ENCODE measurements around the gene FAT2.

FAT2 gene, protein sequence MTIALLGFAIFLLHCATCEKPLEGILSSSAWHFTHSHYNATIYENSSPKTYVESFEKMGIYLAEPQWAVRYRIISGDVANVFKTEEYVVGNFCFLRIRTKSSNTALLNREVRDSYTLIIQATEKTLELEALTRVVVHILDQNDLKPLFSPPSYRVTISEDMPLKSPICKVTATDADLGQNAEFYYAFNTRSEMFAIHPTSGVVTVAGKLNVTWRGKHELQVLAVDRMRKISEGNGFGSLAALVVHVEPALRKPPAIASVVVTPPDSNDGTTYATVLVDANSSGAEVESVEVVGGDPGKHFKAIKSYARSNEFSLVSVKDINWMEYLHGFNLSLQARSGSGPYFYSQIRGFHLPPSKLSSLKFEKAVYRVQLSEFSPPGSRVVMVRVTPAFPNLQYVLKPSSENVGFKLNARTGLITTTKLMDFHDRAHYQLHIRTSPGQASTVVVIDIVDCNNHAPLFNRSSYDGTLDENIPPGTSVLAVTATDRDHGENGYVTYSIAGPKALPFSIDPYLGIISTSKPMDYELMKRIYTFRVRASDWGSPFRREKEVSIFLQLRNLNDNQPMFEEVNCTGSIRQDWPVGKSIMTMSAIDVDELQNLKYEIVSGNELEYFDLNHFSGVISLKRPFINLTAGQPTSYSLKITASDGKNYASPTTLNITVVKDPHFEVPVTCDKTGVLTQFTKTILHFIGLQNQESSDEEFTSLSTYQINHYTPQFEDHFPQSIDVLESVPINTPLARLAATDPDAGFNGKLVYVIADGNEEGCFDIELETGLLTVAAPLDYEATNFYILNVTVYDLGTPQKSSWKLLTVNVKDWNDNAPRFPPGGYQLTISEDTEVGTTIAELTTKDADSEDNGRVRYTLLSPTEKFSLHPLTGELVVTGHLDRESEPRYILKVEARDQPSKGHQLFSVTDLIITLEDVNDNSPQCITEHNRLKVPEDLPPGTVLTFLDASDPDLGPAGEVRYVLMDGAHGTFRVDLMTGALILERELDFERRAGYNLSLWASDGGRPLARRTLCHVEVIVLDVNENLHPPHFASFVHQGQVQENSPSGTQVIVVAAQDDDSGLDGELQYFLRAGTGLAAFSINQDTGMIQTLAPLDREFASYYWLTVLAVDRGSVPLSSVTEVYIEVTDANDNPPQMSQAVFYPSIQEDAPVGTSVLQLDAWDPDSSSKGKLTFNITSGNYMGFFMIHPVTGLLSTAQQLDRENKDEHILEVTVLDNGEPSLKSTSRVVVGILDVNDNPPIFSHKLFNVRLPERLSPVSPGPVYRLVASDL (N-terminal part only)

GRCh38 chr5:151591144-151591819 lies at the start of gene FAT2:
Gene FAT2, minus strand, starts transcription at chr5:151591331. Its CDS starts 22,400 bp downstream, at chr5:151568931.
- no peak within 1 kb of the TSS for H3K27ac ChIP-seq (ENCODE audit: low read depth, low read length)

DNA sequence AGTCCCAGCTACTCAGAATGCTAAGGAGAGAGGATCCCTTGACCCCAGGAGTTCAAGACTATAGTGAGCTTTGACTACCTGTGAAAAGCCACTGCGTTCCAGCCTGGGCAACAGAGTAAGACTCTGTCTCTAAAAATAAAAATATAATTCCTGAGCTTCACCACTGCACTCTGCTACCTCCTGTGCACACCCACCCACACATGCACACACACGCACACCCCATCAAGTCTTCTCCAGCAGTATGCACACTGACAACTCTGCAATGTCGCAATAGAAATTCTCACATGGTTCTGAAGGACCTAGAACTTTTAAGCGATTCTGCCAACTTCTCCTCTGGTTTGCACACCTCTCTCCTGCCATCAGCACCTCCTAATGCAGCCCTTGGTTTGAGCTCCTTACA lies 47.5 kb upstream of the FAT2 start:
- Histone ChIP-seq H3K79me2 (ENCODE audit: control insufficient read depth, insufficient read depth, low read length, unreplicated experiment) (no peaks in the 10 kb centered on the region), H3K27ac (ENCODE audit: low read depth, low read length) (no peak overlapping the region), H3K4me1 (ENCODE audit: control insufficient read depth, insufficient read depth, low read length, unreplicated experiment) (no peaks in the 10 kb centered on the region), H3K27me3 (ENCODE audit: insufficient read depth, low read length) (peaks cover 50% of the 10 kb centered on the region), H3K4me3 (ENCODE audit: low read depth, low read length) (no peak overlapping the region), H3K36me3 (ENCODE audit: insufficient read depth, low read length) (no peaks in the 10 kb centered on the region), H2AFZ (ENCODE audit: low read length, unreplicated experiment) (no peak overlapping the region)

More at GRCh38 chr5:151591144-151591819, at the start of gene FAT2:
- no peaks in the 10 kb centered on the region for H3K79me2 ChIP-seq (ENCODE audit: control insufficient read depth, insufficient read depth, low read length, unreplicated experiment)
- no peak within 1 kb of the TSS for H2AFZ ChIP-seq (ENCODE audit: low read length, unreplicated experiment)
- no peaks in the 10 kb centered on the region for H3K36me3 ChIP-seq (ENCODE audit: insufficient read depth, low read length)
- peaks cover 20% of the 10 kb centered on the region; the same call in 1 of the 2 replicates for H3K27me3 ChIP-seq (ENCODE audit: insufficient read depth, low read length)
- H3K4me3 ChIP-seq (ENCODE audit: low read depth, low read length): no peak within 1 kb of the TSS
- no peaks in the 10 kb centered on the region for H3K4me1 ChIP-seq (ENCODE audit: control insufficient read depth, insufficient read depth, low read length, unreplicated experiment)

DNA sequence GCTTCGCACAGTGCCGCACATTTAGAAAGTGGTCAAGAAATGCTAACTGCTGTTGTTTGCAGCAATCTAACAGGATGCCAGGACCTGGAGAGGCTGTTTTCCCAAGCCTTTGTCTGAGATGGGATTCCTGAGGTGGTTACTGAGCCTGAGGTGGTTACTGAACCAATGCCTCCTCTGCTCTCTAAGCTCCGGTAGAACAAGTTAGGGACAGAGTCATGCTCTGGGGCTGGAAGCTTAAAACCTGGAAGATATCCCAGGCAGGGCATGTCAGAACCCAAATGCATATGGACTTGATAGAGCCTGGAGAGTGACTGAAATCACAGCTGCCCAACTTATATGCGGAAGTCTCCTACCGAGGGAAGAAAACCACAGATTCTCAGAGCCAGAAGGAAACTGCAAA lies 46.5 kb upstream of the FAT2 start:
- H3K4me3 ChIP-seq (ENCODE audit: low read depth, low read length): no peak overlapping the region
- no peaks in the 10 kb centered on the region for H3K79me2 ChIP-seq (ENCODE audit: control insufficient read depth, insufficient read depth, low read length, unreplicated experiment)
- H3K36me3 ChIP-seq (ENCODE audit: insufficient read depth, low read length): no peaks in the 10 kb centered on the region
- no peaks in the 10 kb centered on the region for H3K4me1 ChIP-seq (ENCODE audit: control insufficient read depth, insufficient read depth, low read length, unreplicated experiment)
- no peak overlapping the region for H2AFZ ChIP-seq (ENCODE audit: low read length, unreplicated experiment)
- peaks cover 48% of the 10 kb centered on the region for H3K27me3 ChIP-seq (ENCODE audit: insufficient read depth, low read length)
- H3K27ac ChIP-seq (ENCODE audit: low read depth, low read length): no peak overlapping the region

DNA sequence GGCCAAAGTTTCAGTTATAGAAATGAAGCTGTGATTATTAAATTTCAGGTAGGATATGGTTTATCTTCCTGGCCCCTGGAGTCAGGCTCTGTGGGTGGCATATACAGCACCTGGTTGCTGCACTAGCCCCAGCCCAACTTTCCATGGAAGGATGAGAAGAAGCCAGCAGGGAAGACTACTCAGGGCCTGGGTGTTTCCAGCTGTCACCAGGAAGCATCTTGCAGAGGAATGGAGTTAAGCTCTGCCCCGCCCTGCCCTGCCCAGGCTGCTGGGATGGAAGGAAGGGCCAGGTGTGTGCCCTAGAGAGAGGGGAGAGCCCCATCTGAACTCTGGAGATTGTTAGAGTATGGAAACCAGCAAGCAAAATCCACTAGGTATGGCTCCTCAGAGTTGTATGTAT lies 42.8 kb upstream of the FAT2 start:
- Histone ChIP-seq H3K27me3 (ENCODE audit: insufficient read depth, low read length) (peaks cover 43% of the 10 kb centered on the region), H2AFZ (ENCODE audit: low read length, unreplicated experiment) (no peak overlapping the region), H3K4me3 (ENCODE audit: low read depth, low read length) (no peak overlapping the region), H3K4me1 (ENCODE audit: control insufficient read depth, insufficient read depth, low read length, unreplicated experiment) (peaks cover 11% of the 10 kb centered on the region), H3K27ac (ENCODE audit: low read depth, low read length) (no peak overlapping the region), H3K79me2 (ENCODE audit: control insufficient read depth, insufficient read depth, low read length, unreplicated experiment) (no peaks in the 10 kb centered on the region), H3K36me3 (ENCODE audit: insufficient read depth, low read length) (no peaks in the 10 kb centered on the region)

- Histone ChIP-seq H3K79me2 (ENCODE audit: control insufficient read depth, insufficient read depth, low read length, unreplicated experiment) (no peaks in the 10 kb centered on the region), H2AFZ (ENCODE audit: low read length, unreplicated experiment) (no peak overlapping the region), H3K4me3 (ENCODE audit: low read depth, low read length) (no peak overlapping the region), H3K27ac (ENCODE audit: low read depth, low read length) (no peak overlapping the region), H3K27me3 (ENCODE audit: insufficient read depth, low read length) (peaks cover 34% of the 10 kb centered on the region), H3K36me3 (ENCODE audit: insufficient read depth, low read length) (no peaks in the 10 kb centered on the region), H3K4me1 (ENCODE audit: control insufficient read depth, insufficient read depth, low read length, unreplicated experiment) (peaks cover 20% of the 10 kb centered on the region)
Measured at GRCh38 chr5:151632941-151633340, 41.8 kb upstream of the FAT2 start.

DNA sequence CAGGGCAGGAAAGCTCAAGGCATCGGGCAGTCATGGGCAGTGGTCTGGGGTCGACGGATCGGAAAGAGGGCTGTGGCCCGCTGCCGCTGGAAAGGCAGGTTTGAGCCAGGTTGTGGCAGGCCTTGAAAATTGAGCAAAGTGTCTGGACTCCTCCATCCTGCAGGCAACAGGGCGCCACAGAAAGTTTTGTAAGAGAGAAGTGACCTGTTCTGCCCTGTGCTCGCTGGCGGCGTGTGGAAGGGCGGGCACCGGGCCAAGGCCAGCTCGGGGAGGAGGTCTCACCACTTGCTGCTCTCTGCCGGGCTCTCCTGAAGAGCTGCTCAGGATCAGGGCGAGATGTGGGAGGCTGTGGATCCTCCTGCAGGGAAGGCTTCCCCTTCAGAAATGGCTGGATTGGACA lies 41.4 kb upstream of the FAT2 start:
- peaks cover 24% of the 10 kb centered on the region for H3K4me1 ChIP-seq (ENCODE audit: control insufficient read depth, insufficient read depth, low read length, unreplicated experiment)
- H3K27ac ChIP-seq (ENCODE audit: low read depth, low read length): no peak overlapping the region
- H3K4me3 ChIP-seq (ENCODE audit: low read depth, low read length): no peak overlapping the region
- H2AFZ ChIP-seq (ENCODE audit: low read length, unreplicated experiment): no peak overlapping the region
- no peaks in the 10 kb centered on the region for H3K79me2 ChIP-seq (ENCODE audit: control insufficient read depth, insufficient read depth, low read length, unreplicated experiment)
- no peaks in the 10 kb centered on the region for H3K36me3 ChIP-seq (ENCODE audit: insufficient read depth, low read length)
- peaks cover 30% of the 10 kb centered on the region for H3K27me3 ChIP-seq (ENCODE audit: insufficient read depth, low read length)

GRCh38 chr5:151631941-151632340 lies 40.8 kb upstream of the FAT2 start:
- Histone ChIP-seq H3K4me1 (ENCODE audit: control insufficient read depth, insufficient read depth, low read length, unreplicated experiment) (peaks cover 24% of the 10 kb centered on the region), H2AFZ (ENCODE audit: low read length, unreplicated experiment) (no peak overlapping the region), H3K79me2 (ENCODE audit: control insufficient read depth, insufficient read depth, low read length, unreplicated experiment) (no peaks in the 10 kb centered on the region), H3K4me3 (ENCODE audit: low read depth, low read length) (no peak overlapping the region), H3K27ac (ENCODE audit: low read depth, low read length) (no peak overlapping the region), H3K36me3 (ENCODE audit: insufficient read depth, low read length) (no peaks in the 10 kb centered on the region), H3K27me3 (ENCODE audit: insufficient read depth, low read length) (peaks cover 27% of the 10 kb centered on the region)

DNA sequence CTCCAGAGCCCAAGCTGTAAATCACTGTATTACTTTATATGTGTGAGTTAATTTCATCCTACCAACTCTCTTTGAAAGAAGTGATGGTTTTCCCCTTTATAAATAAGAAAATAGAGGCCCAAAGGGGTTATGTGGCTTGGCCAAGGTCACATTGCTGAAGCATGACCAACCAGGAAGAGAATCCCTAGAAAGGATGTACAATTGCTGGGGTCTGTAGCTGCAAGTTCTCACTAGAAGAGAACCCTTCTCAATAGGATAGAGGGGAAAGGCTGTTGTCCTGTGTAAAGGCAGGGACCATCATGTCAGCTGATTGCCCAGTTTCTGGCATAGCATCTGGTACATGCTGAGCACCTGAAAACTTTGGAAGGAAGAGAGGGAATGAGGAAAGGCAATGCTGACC lies 39.0 kb upstream of the FAT2 start:
- H3K27me3 ChIP-seq (ENCODE audit: insufficient read depth, low read length): peaks cover 13% of the 10 kb centered on the region
- no peak overlapping the region for H2AFZ ChIP-seq (ENCODE audit: low read length, unreplicated experiment)
- H3K27ac ChIP-seq (ENCODE audit: low read depth, low read length): no peak overlapping the region

DNA sequence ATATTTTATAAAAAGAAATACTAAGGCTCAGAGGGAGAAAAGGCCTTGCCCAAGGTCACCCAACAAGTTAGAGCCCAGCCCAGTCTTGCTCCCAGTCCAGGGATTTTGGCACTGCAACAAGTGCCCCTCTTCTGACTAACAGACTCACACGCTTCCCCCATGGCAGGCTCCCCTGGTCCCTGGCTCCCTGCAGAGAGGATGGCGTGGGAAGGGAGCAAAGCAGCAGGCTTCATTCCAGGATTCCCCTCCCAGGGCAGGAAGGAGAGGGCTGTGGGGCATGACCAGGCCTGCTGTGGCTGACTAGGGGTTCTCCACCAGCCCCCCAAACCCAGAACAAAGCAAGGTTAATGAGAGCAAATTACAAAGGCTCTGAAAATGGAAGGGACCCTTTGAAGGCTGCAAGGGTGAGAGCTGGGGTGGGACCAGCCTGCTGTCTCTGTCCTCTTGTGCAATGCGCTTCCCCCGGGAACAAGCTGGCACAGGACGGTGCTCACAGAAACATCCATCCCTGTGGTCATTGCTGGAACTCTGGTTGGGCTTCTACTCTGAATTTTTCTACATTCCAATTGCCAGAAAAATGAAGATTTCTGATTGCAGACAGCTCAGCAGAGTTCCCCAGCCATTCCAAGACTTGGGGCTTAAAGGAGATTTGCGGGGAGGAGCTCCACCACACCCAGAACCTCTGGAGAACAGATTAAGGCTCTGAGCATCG lies 37.1 kb upstream of the FAT2 start:
- Histone ChIP-seq H3K27me3 (ENCODE audit: insufficient read depth, low read length) (peaks cover 2% of the 10 kb centered on the region; the same call in 1 of the 2 replicates), H3K79me2 (ENCODE audit: control insufficient read depth, insufficient read depth, low read length, unreplicated experiment) (no peaks in the 10 kb centered on the region), H2AFZ (ENCODE audit: low read length, unreplicated experiment) (no peak overlapping the region), H3K27ac (ENCODE audit: low read depth, low read length) (no peak overlapping the region), H3K4me3 (ENCODE audit: low read depth, low read length) (no peak overlapping the region), H3K4me1 (ENCODE audit: control insufficient read depth, insufficient read depth, low read length, unreplicated experiment) (peaks cover 24% of the 10 kb centered on the region), H3K36me3 (ENCODE audit: insufficient read depth, low read length) (no peaks in the 10 kb centered on the region)

More for the DNA sequence above, 39.0 kb upstream of the FAT2 start:
- Histone ChIP-seq H3K4me3 (ENCODE audit: low read depth, low read length) (no peak overlapping the region), H3K79me2 (ENCODE audit: control insufficient read depth, insufficient read depth, low read length, unreplicated experiment) (no peaks in the 10 kb centered on the region), H3K4me1 (ENCODE audit: control insufficient read depth, insufficient read depth, low read length, unreplicated experiment) (peaks cover 24% of the 10 kb centered on the region), H3K36me3 (ENCODE audit: insufficient read depth, low read length) (no peaks in the 10 kb centered on the region)

Data from ACC112 (cell line).